Measurements from ENCODE around the gene ASMTL.

Gene ASMTL

DNA sequence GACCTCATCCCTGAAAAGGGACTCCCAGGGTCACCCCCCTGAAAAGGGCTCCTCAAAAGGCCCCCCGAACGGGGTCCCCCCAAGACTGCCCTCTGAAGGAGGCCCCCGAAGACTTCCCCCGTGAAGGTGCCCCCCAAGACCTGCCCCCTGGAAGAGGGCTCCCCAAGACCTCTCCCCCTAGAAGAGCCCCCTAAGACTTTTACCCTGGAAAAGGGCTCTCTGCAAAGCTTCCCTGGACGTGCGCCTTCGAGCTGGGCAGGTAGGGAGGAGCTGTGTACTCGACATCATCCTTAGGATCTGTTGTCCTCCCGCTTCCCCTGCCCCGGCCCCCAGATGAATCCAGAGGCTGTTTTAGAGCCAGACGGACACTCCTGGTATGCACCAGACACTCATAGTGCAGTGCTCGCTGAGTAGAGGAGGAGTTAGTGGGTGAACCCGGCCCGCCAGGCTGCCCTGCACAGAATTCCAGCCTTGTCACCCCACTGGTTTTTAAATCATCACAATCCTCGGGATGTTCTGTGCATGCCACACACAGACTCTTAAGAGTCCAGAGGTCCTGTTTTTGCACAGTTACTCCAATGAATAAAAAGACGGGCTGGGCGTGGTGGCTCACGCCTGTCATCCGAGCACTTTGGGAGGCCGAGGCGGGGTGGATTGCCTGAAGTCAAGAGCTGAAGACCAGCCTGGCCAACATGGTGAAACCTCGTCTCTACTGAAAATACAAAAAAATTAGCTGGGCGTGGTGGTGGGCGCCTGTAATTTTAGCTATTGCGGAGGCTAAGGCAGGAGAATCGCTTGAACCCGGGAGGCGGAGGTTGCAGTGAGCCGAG is 55.1 kb downstream of the ASMTL start:
- no peaks in the 10 kb centered on the region for H3K27me3 ChIP-seq (ENCODE audit: insufficient read depth, poor library complexity, severe bottlenecking)
- no peak overlapping the region for H3K4me3 ChIP-seq (ENCODE audit: severe bottlenecking)
- no peaks in the 10 kb centered on the region for H3K4me1 ChIP-seq (ENCODE audit: insufficient read depth, poor library complexity, severe bottlenecking)
- DNase-seq (ENCODE audit: low spot score) (peak; percentile 57), ATAC-seq (ENCODE audit: low read depth) (no peak)
- H3K27ac ChIP-seq (ENCODE audit: poor library complexity, severe bottlenecking), result no peak overlapping the region
- H3K36me3 ChIP-seq (ENCODE audit: low read depth), result peaks cover 37% of the 10 kb centered on the region
- TF ChIP-seq, protein P1, sequence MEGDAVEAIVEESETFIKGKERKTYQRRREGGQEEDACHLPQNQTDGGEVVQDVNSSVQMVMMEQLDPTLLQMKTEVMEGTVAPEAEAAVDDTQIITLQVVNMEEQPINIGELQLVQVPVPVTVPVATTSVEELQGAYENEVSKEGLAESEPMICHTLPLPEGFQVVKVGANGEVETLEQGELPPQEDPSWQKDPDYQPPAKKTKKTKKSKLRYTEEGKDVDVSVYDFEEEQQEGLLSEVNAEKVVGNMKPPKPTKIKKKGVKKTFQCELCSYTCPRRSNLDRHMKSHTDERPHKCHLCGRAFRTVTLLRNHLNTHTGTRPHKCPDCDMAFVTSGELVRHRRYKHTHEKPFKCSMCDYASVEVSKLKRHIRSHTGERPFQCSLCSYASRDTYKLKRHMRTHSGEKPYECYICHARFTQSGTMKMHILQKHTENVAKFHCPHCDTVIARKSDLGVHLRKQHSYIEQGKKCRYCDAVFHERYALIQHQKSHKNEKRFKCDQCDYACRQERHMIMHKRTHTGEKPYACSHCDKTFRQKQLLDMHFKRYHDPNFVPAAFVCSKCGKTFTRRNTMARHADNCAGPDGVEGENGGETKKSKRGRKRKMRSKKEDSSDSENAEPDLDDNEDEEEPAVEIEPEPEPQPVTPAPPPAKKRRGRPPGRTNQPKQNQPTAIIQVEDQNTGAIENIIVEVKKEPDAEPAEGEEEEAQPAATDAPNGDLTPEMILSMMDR (IDR thresholded peaks at IDR 0.05; ENCODE audit: poor library complexity, severe bottlenecking), result no peak
- no peaks in the 10 kb centered on the region for H3K9me3 ChIP-seq (ENCODE audit: severe bottlenecking)

DNA sequence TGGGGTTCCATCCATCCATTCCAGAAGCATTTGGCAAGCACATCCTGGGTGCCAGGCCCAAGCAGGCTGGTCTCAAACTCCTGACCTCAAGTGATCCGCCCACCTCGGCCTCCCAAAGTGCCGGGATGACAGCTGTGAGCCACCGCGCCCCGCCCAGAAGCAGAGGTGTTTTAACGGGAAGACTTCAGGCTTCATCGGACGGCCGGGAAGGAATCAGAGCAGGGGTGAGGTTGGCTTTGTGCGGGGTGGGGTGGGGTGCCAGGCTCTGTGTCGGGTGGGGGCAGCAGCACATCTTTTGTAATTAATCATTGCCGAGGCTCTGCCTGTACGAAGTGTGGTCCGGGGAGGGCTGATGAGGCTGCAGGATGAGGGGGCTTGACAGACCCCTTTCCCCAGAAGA is 55.7 kb downstream of the ASMTL start:
- Histone ChIP-seq H3K27me3 (ENCODE audit: insufficient read depth, poor library complexity, severe bottlenecking) (no peaks in the 10 kb centered on the region), H3K4me3 (ENCODE audit: severe bottlenecking) (no peak overlapping the region), H3K4me1 (ENCODE audit: insufficient read depth, poor library complexity, severe bottlenecking) (no peaks in the 10 kb centered on the region), H3K36me3 (ENCODE audit: low read depth) (peaks cover 36% of the 10 kb centered on the region), H3K27ac (ENCODE audit: poor library complexity, severe bottlenecking) (no peak overlapping the region), H3K9me3 (ENCODE audit: severe bottlenecking) (no peaks in the 10 kb centered on the region)
- peak; percentile 61 for DNase-seq (ENCODE audit: low spot score)
- no peak for ATAC-seq (ENCODE audit: low read depth)
- TF ChIP-seq, protein P1 (IDR thresholded peaks at IDR 0.05; ENCODE audit: poor library complexity, severe bottlenecking), result no peak

DNA sequence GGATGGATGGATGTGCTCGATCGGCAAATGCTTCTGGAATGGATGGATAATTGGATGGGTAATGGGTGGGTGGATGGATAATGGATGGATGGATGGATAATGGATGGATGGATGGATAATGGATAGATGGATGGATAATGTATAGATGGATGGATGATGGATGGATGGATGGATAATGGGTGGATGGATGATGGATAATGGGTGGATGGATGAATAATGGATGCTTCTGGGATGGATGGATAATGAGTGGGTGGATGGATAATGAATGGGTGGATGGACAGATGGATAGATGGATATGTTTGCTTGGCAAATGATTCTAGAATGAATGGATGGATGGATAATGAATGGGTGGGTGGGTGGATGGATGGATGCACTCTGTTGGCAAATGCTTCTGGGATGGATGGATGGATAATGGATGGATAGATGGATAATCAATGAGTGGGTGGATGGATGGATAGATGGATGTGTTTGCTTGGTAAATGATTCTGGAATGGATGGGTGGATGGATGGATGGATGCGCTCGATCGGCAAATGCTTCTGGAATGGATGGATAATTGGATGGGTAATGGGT is 57.0 kb downstream of the ASMTL start:
- no peaks in the 10 kb centered on the region for H3K9me3 ChIP-seq (ENCODE audit: severe bottlenecking)
- no peak for DNase-seq (ENCODE audit: low spot score)
- no peak overlapping the region for H3K27ac ChIP-seq (ENCODE audit: poor library complexity, severe bottlenecking)
- TF ChIP-seq, protein P1 (IDR thresholded peaks at IDR 0.05; ENCODE audit: poor library complexity, severe bottlenecking), result no peak
- no peaks in the 10 kb centered on the region for H3K4me1 ChIP-seq (ENCODE audit: insufficient read depth, poor library complexity, severe bottlenecking)
- ATAC-seq (ENCODE audit: low read depth), result no peak
- H3K4me3 ChIP-seq (ENCODE audit: severe bottlenecking), result no peak overlapping the region
- no peaks in the 10 kb centered on the region for H3K27me3 ChIP-seq (ENCODE audit: insufficient read depth, poor library complexity, severe bottlenecking)
- peaks cover 37% of the 10 kb centered on the region for H3K36me3 ChIP-seq (ENCODE audit: low read depth)

DNA sequence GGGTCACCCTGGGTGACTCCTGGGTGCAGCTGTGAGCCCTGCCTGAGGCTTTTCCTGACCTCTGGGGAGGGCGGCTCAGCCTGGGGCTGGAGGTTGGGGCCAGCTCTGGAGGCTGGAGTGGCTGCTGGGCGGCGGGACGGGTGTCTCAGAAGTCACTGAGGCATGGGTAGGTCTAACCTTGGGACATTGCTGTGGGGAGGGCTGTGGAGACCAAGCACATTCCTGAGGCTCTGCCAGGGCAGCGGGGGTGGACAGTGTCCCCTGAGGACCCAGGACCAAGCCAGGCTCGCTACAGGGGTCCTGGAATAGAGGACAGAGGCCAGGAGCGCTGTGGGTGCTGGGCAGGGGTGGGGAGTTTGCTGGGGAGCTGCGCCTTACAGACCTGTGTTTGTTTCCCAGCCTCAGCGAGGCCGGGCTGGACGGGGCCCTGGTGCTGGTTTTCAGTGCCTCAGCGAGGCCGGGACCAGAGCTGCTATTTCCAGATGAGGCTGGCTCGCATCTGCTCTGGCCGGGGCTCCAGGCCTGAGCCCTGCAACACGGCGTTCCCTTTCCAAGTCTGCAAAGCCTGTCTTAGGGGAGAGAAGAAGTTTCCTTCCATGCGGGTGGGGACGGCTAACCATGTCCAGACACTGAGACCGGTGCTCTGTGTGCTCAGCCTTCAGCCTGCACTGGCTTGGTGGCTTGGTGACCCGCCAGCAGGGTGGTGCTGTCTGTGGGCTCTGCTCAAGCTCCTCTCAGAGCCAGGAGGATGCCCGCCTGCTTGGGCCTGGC is 57.8 kb downstream of the ASMTL start:
- H3K27me3 ChIP-seq (ENCODE audit: insufficient read depth, poor library complexity, severe bottlenecking), result no peaks in the 10 kb centered on the region
- H3K36me3 ChIP-seq (ENCODE audit: low read depth), result peaks cover 37% of the 10 kb centered on the region

More for the DNA sequence above, 57.8 kb downstream of the ASMTL start:
- H3K4me1 ChIP-seq (ENCODE audit: insufficient read depth, poor library complexity, severe bottlenecking), result no peaks in the 10 kb centered on the region
- H3K4me3 ChIP-seq (ENCODE audit: severe bottlenecking), result no peak overlapping the region
- DNase-seq (ENCODE audit: low spot score) (peak; percentile 67), ATAC-seq (ENCODE audit: low read depth) (no peak)
- H3K9me3 ChIP-seq (ENCODE audit: severe bottlenecking), result no peaks in the 10 kb centered on the region
- TF ChIP-seq, protein P1 (IDR thresholded peaks at IDR 0.05; ENCODE audit: poor library complexity, severe bottlenecking), result no peak
- no peak overlapping the region for H3K27ac ChIP-seq (ENCODE audit: poor library complexity, severe bottlenecking)
